HG03196 (cell line): ENCODE results near the gene KNTC1.
"Not testable (repeated sequence)": the region's sequence is repeated elsewhere in the genome, so short reads cannot be mapped to it uniquely, and the experiment has no call there.

ENCODE experiments used
- ATAC-seq: cut with Tn5 transposase; IDR thresholded peaks from one replicate; pipeline ENCODE4 v1.9.1; 2021; ENCODE audit not compliant: unreplicated experiment

The KNTC1 gene, protein sequence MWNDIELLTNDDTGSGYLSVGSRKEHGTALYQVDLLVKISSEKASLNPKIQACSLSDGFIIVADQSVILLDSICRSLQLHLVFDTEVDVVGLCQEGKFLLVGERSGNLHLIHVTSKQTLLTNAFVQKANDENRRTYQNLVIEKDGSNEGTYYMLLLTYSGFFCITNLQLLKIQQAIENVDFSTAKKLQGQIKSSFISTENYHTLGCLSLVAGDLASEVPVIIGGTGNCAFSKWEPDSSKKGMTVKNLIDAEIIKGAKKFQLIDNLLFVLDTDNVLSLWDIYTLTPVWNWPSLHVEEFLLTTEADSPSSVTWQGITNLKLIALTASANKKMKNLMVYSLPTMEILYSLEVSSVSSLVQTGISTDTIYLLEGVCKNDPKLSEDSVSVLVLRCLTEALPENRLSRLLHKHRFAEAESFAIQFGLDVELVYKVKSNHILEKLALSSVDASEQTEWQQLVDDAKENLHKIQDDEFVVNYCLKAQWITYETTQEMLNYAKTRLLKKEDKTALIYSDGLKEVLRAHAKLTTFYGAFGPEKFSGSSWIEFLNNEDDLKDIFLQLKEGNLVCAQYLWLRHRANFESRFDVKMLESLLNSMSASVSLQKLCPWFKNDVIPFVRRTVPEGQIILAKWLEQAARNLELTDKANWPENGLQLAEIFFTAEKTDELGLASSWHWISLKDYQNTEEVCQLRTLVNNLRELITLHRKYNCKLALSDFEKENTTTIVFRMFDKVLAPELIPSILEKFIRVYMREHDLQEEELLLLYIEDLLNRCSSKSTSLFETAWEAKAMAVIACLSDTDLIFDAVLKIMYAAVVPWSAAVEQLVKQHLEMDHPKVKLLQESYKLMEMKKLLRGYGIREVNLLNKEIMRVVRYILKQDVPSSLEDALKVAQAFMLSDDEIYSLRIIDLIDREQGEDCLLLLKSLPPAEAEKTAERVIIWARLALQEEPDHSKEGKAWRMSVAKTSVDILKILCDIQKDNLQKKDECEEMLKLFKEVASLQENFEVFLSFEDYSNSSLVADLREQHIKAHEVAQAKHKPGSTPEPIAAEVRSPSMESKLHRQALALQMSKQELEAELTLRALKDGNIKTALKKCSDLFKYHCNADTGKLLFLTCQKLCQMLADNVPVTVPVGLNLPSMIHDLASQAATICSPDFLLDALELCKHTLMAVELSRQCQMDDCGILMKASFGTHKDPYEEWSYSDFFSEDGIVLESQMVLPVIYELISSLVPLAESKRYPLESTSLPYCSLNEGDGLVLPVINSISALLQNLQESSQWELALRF (N-terminal part only)

DNA sequence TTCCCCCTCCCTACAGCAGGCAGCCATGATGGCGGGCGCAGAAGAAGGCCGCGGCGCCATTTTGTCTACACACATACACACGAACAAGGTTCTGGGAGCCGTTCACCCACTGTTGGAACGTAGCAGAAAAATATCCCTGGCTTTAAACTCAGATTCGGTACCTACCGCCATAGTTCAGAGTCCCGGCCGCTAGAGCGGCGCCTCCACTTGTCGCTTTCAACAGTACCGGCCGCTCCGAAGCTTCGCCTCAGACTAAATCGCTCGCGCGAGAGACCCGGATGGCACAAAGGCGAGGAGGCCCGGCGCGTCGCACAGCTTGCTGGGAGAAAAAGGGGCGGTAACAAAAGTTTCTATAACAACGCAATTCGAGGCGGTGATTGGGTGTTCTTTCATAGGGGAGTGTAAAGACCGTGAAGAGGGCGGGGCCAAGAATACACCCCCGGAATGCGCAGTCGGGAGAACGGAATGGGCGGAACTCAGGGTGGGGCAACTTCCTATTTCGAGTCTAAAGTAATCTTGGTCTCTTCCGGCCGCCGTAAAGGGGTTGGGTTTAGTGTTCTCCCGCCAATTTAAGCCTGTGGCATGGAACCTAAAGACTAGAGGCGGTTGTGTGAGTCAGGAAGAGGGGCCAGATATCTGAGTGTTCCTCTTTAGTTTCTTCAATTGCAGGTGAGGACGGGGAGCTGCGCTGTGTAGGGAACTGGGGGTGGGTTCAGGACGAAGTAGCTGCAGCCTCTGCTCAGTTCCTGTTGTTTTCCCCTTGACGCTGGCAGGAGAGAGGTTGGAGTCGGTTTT, at the start of gene KNTC1, which contains the start of gene RSRC2:
Gene KNTC1, plus strand, starts transcription at position 567 of the 795 bp plus-strand sequence. CDS start 2,815 bp downstream, outside the sequence.
Gene RSRC2, minus strand, starts transcription at position 254 of the 795 bp plus-strand sequence. Its CDS starts 83 bp downstream, at position 171.
- ATAC-seq, result peak; percentile 92

DNA sequence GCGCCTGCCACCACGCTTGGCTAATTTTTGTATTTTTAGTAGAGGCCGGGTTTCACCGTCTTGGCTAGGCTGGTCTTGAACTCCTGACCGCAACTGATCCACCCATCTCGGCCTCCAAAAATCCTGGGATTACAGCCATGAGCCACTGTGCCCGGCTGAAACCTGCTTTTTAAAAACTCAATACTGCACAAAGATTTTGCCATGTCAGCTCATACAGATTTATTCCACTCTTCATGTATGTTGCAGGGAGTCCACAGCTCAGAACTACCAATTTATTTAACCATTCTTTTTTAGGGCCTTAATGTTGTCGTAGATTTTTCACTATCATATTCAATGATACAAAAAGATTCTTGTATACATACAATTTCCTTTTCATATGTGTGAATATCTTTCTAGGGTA, 46.3 kb upstream of the KNTC1 start:
- ATAC-seq, result no peak

DNA sequence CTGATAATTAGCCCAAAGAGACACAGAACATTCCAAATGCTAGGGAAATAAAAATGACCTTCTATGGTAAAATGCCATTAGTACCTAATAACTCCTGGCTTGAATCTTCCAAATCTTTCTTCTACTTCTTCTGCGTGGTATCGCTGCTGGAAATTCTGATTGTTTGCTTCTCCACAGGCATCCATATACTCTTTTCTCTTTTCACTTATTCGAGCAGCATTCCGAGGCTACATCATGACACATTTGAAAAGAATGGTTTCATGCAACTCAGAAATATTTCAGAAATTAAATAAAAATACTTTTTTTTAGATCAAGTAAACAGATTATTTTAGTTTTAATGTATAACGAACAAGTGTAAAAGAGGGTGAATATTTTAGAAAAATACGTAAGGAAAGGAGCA, 45.2 kb upstream of the KNTC1 start:
- ATAC-seq, result no peak

DNA sequence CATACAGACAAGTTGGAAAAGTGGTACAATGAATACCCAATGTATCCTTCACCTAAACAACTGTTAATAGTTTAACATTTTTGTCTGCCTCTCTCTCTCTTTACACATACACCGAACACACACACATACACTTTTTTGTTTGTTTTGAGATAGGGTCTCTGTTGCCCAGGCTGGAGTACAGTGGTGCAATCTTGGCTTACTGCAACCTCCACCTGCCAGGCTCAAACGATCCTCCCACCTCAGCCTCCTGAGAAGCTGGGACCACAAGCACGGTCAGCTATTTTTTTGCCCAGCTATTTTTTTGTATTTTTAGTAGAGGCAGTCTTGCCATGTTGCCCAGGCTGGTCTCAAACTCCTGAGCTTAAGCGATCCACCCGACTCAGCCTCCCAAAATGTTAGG, 43.1 kb upstream of the KNTC1 start:
- ATAC-seq, result no peak

DNA sequence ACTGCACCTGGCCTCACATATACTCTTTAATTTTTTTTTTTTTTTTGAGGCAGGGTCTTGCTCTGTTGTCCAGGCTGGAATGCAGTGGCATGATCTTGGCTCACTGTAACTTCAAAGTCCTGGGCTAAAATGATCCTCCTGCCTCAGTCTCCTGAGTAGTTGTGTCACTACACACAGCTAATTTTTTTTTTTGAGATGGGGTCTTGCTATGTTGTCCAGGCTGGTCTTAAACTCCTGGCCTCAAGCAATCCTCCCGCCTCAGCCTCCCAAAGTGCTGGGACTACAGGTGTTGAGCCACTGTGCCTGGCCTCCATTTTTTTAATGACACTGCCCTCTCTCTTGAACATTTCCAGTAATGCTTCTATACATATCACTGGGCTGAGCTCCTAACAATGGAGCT, 42.7 kb upstream of the KNTC1 start:
- ATAC-seq, result not testable (repeated sequence)

DNA sequence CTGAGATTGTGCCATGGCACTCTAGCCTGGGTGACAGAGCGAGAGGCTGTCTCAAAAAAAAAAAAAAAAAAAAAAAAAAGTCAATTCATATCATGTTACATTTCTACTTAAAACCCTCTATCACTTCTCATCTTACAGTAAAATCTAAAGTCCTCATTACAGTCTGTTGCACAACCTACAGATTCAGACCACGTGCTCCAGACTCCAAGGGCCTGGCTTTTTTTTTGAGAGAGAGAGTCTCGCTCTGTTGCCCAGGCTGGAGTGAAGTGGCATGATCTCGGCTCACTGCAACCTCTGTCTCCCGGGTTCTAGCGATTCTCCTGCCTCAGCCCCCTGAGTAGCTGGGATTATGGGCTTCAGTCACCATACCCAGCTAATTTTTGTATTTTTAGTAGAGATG, 40.7 kb upstream of the KNTC1 start:
- ATAC-seq, result not testable (repeated sequence)

DNA sequence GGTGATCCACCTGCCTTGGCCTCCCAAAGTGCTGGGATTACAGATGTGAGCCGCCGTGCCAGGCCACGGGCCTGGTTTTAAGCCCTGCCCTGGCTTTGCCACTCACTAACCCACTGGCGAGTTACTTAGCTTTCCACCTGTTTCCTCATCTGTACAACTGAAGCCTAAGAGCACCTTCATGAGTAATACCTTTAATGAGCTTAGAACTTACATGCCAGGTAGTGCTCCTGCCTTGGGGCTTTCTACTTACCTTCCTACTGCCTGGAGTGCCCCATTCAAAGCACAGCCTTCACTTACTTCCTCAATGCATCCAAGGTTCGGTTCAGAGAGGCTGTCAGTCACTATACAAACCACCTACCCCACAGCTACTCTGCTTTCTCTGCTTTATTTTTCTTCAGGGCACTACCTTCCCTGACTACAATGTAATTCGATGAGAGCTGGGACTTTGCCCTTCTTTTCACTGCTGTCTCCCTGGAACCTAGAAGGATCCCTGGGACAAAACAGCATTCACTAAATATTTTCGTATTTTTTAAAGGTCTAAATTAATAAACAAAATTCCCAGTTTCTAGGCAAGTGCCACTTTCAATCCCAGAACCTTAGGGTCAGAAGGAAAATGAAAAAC, 40.1 kb upstream of the KNTC1 start:
- no peak for ATAC-seq

DNA sequence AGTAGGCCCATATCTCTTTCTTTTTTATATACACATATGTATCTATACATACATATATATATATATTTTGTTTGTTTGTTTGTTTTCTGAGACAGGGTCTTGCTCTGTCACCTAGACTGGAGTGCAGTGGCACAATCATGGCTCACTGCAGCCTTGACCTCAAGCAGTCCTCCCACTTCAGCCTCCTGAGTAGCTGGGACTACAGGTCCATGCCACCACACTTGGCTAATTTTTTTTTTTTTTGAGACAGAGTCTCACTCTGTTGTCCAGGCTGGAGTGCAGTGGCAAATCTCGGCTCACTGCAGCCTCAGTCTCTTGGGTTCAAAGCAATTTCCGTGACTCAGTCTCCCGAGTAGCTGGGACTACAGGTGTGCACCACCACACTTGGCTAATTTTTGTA, 39.2 kb upstream of the KNTC1 start:
- ATAC-seq, result not testable (repeated sequence)

DNA sequence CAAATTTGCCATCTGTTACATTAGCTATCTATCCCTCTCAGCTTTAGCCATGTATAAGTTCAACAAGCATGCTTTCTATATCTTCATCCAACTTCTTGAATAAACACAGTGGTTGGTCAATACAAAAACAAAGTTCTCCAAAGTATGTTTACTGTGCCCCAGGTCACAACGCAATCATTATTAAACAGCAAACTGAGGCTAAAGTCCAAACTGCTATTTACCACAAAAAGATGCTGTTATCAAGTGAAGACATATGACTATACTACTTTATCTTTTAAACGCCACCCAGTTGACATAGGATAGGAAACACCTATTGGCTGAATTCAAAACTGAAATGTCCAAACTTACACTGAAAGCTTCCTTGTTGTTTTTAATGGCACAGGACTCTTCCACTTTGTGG, 38.0 kb upstream of the KNTC1 start:
- ATAC-seq, result no peak

DNA sequence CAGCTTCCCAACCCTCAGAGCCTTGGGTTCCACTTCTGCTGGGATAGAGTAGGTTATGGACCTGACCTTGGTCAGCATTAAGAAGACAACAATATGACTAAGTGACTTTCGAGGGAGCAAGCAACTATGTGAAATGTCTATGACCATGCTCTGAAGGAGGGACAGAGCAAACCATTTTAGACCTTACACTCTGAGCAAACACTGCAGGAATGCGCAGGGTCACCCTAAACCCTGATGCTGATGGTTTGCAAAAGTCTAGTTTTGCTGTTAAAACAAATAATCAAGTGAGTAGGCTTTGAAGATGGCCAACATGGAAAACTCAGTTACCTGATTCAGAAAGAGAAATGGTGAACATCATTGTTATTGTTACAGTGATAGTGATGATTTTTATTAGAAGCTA, 35.1 kb upstream of the KNTC1 start:
- no peak for ATAC-seq

DNA sequence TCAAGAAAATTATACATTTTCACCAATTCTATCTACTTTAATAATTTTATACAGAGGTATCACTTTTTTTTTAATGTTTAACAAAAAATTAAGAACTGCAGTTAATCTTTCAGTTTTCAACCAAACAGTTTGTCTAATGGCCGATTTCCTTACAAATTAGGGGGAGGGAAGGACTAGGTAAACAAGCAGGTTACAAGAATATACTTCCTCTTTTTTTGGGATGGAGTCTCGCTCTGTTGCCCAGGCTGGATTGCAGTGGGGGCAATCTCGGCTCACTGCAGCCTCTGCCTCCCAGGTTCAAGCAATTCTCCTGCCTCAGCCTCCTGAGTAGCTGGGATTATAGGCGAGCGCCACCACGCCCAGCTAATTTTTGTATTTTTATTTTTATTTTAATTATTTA, 33.8 kb upstream of the KNTC1 start:
- not testable (repeated sequence) for ATAC-seq

DNA sequence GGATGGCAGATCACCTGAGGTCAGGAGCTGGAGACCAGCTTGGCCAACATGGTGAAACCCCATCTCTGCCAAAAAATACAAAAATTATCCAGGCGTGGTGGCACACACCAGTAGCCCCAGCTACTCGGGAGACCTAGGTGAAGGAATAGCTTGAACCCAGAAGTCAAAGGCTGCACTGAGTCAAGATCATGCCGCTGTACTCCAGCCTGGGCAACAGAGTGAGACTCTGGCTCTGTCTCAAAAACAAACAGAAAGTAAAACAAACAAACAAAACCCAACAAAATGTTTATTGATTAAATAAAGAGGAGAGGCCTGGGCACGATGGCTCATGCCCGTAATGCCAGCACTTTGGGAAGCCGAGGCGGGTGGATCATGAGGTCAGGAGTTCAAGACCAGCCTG, 31.8 kb upstream of the KNTC1 start:
- ATAC-seq, result no peak

DNA sequence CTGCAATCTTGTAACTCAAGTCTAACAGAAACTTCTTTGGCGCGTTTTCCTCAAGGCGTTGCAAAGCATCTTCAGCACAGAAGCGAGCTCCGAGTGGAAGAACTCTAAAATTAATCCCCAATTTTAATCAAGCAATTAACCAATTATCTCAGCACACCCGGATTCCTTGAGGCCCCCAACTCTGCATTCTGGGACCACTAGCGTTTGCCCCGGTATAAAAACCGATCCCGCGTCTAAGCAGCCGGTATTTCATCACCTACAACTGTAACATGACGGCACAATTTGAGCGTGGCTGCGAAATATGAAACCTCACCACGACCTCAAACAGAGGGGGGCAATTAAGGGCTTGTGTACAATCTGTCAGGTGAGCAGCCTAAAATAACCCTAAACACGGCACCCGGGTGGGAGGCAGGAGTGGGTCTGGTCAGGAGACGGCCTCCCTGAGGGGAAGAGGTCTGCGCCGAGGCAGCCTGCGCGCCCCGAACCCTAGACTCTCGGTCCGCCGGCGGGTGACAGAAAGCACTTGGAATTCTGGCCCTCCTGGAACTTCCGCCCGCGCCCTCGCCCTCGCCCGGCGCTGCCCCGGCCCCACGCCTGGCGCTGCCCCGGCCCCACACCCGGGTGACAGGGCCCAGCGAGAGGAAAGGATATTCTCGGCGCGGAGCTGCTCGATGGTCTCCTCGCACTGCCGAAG, 26.9 kb upstream of the KNTC1 start:
- ATAC-seq, result peak; percentile 19

DNA sequence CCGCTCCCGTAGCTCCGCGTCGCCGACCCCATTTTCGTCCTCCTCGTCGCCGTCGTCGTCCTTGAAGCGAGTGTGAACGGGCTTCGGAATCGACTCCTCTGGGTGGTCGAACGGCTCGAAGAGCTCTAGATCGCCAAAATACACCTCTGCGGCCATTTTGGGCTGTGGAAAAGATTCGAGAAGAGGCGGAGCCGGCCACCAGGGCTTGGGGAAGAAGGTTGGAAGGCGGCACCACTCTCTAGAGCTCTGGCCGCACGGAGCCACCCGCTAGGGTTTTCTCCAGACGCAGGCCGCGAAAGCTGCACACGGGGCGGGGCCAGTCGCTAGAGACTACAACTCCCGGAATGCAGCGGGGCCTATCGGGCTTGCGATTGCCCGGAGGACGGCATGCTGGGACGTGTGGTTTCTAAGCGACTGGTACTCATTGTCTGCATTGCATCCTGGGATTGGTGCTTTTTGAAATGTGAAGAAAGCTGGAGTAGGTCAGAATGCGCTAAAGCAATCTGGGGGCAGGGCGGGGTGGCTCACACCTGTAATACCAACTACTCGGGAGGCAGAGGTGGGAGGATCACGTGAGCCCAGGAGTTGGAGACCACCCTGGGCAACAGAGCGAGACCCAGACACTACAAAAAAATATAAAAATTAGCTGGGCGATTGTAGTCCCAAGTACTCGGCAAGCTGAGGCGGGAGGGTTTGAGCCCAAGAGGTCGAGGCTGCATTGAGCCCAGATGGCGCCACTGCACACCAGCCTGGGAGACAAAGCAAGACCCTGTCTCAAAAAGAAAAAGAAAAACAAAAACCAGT, 26.2 kb upstream of the KNTC1 start, which contains the start of gene ZCCHC8:
Gene ZCCHC8, minus strand, starts transcription at position 248 of the 804 bp plus-strand sequence. Its CDS starts 92 bp downstream, at position 156.
- peak; percentile 86 for ATAC-seq

DNA sequence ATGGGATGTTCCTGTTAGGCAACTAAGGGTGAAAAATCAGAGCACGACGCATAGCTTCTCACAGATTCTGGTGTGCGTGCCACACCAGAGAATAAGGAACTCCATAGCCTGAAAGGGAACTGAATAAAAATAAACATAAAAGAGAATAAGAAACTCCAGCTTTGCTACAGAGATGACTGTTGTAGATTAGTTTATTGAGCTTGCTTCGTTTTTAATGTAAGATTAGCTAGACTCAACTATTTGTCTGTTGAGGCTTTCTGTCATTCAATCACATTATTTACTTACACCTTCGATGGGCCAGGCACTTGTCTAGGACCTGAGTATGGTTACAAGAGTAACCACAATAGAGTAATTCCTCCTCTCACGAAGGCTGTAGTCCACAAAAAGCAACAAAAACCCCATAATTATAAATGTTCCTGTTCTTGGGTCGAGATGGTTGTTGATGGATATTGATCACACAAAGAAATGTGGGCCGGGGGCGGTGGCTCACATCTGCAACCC, 25.5 kb upstream of the KNTC1 start:
- no peak for ATAC-seq

DNA sequence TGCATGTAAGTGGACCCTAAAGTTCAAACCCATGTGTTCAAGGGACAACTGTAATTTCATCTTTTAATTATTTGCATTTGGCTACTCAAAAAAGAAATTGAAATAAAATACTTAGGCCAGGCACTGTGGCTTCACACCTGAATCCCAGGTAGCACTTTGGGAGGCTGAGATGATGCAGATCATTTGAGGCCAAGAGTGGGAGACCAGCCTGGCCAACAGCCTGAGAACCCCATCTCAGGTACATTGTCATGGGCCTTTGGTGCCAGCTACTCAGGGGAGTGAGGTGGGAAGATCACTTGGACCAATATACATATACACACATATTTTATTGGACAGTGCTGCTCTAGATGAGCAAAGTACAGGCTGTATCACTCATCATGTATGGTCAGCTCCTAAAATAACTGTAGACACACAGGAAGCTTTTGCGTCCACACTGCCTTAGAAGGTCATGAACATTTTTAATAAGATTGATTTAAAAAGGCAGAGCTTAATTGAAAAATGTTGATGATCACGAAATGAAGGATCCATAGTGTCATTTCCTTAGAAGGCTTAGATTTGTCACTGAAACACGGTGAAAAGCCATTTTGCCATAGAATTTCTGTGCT, 23.8 kb upstream of the KNTC1 start:
- no peak for ATAC-seq

DNA sequence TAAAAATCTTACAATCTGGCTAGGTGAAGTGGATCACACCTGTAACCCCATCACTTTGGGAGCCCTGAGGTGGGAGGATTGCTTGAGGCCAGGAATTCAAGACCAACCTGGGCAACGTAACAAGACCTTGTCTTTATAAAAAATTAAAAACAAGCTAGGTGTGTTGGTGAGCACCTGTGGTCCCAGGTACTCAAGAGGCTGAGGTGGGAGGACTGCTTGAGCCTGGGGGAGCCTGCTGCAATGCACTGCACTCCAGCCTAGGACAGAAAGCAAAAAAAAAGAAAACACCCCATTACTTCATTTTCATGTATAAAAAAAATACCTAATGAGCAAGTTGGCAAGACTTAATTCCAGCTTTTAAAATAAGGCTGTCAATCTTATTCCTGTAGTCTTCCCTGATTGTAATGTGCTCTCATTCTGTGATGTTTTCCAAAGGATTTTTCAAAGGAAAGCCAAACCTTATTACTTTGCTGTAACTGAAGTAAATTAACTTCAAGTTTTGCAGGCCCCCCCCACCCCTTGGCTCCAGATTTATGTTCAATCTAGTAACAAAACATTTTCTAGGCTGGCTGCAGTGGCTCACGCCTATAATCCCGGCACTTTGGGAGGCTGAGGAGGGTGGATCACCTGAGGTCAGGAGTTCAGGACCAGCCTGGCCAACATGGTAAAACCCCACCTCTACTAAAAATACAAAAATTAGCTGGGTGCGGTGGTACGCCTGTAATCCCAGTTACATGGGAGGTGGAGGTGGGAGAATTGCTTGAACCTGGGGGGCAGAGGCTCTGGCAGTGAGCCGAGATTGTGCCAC, 23.1 kb upstream of the KNTC1 start:
- no peak for ATAC-seq
